Neural cell (in vitro differentiated cells): ENCODE results near the gene LRRC8E. TPM values are rescaled to one million over a fixed set of nuclear protein-coding genes. Genes with fewer than 3 reads are reported as not detected.

ENCODE experiments used
- H2AFZ ChIP-seq: fragments of 200-600, 300-800 bp; sonication (generic), shearing (Covaris generic); 2 replicates; pipeline ENCODE4 v1.6.0; 2014; ENCODE audit warnings: low read depth, mild to moderate bottlenecking, antibody characterized with exemption, low read length, moderate library complexity
- H3F3A ChIP-seq: fragments of 200-600 bp; shearing (Covaris generic); 2 replicates; pipeline ENCODE4 v1.6.1; 2016; ENCODE audit warnings: mild to moderate bottlenecking, moderate library complexity, mixed read lengths, antibody characterized with exemption, low read length; ENCODE audit not compliant: insufficient read depth, poor library complexity, severe bottlenecking
- H3K27ac ChIP-seq: fragments of 200-600, 300-800 bp; sonication (generic), shearing (Covaris generic); 2 replicates; pipeline ENCODE4 v1.5.1; 2014; ENCODE audit warnings: mild to moderate bottlenecking, low read length, moderate library complexity
- H3K27me3 ChIP-seq: fragments of 300-800, 200-600 bp; sonication (generic), shearing (Covaris generic); 2 replicates; pipeline ENCODE4 v1.6.0; 2014; ENCODE audit warnings: mild to moderate bottlenecking, low read depth, low read length, moderate library complexity; ENCODE audit not compliant: insufficient read depth
- H3K36me3 ChIP-seq: fragments of 300-800, 200-600 bp; sonication (generic), shearing (Covaris generic); 2 replicates; pipeline ENCODE4 v1.5.1; 2014; ENCODE audit warnings: mild to moderate bottlenecking, antibody characterized with exemption, low read length, moderate library complexity; ENCODE audit not compliant: insufficient read depth
- H3K4me2 ChIP-seq: fragments of 300-800, 200-600 bp; sonication (generic), shearing (Covaris generic); 2 replicates; pipeline ENCODE4 v1.6.0; 2014; ENCODE audit warnings: mild to moderate bottlenecking, low read length
- H3K4me3 ChIP-seq: fragments of 300-800, 200-600 bp; sonication (generic), shearing (Covaris generic); 2 replicates; pipeline ENCODE4 v1.5.1; 2014; ENCODE audit warnings: mild to moderate bottlenecking, low read length, moderate library complexity
- H3K79me2 ChIP-seq: fragments of 200-600 bp; shearing (Covaris generic); replicated peaks from 2 replicates; pipeline ENCODE4 v1.6.0; 2014; ENCODE audit warnings: mild to moderate bottlenecking, low read length, moderate library complexity; ENCODE audit not compliant: insufficient read depth
- H3K9ac ChIP-seq: fragments of 300-800, 200-600 bp; sonication (generic), shearing (Covaris generic); 2 replicates; pipeline ENCODE4 v1.6.1; 2016; ENCODE audit warnings: mild to moderate bottlenecking, low read length, mixed read lengths
- H3K9me2 ChIP-seq: fragments of 200-600 bp; shearing (Covaris generic); 2 replicates; pipeline ENCODE4 v1.6.1; 2016; ENCODE audit warnings: mild to moderate bottlenecking, low read length, mixed read lengths; ENCODE audit not compliant: insufficient read depth
- H3K9me3 ChIP-seq: fragments of 200-600, 300-800 bp; sonication (generic), shearing (Covaris generic); 2 replicates; pipeline ENCODE4 v1.6.1; 2016; ENCODE audit warnings: mild to moderate bottlenecking, mixed run types, low read length, moderate library complexity, mixed read lengths
- H4K20me1 ChIP-seq: fragments of 200-600 bp; shearing (Covaris generic); 2 replicates; pipeline ENCODE4 v1.6.1; 2016; ENCODE audit warnings: mild to moderate bottlenecking, mixed run types; ENCODE audit not compliant: insufficient read depth
- EP300 ChIP-seq: fragments of 450-650 bp; conservative IDR thresholded peaks from 2 replicates; pipeline ENCODE4 v1.6.1; 2014; ENCODE audit warnings: antibody characterized with exemption, mild to moderate bottlenecking, moderate library complexity; ENCODE audit not compliant: poor library complexity, severe bottlenecking
- EZH2 ChIP-seq: fragments of 200-600, 300-800 bp; shearing (Covaris generic), sonication (generic); IDR thresholded peaks from 2 replicates; pipeline ENCODE4 v1.6.1; 2014; ENCODE audit warnings: antibody characterized with exemption, low read length, borderline replicate concordance, mild to moderate bottlenecking; ENCODE audit not compliant: insufficient read depth, poor library complexity, severe bottlenecking
- MXI1 ChIP-seq: fragments of 450-650 bp; conservative IDR thresholded peaks from 2 replicates; pipeline ENCODE4 v1.6.1; 2014; ENCODE audit warnings: antibody characterized with exemption, mild to moderate bottlenecking; ENCODE audit not compliant: poor library complexity, severe bottlenecking
- POLR2AphosphoS5 ChIP-seq: IDR thresholded peaks from 2 replicates; pipeline ENCODE4 v1.6.1; 2012
- RAD21 ChIP-seq: fragments of 450-650 bp; conservative IDR thresholded peaks from 2 replicates; pipeline ENCODE4 v1.6.1; 2014; ENCODE audit warnings: antibody characterized with exemption, mild to moderate bottlenecking, moderate library complexity
- SMC3 ChIP-seq: fragments of 450-650 bp; conservative IDR thresholded peaks from 2 replicates; pipeline ENCODE4 v1.6.1; 2014; ENCODE audit warnings: antibody characterized with exemption, mild to moderate bottlenecking, moderate library complexity; ENCODE audit not compliant: poor library complexity
- TAF1 ChIP-seq: IDR thresholded peaks from 2 replicates; pipeline ENCODE4 v1.6.1; 2012; ENCODE audit warnings: low read depth
- polyA plus RNA-seq: library from polyadenylated mRNA; depleted of rRNA; stranded (reverse); fragments of >200 nt; gene quantifications from 2 replicates; pipeline ENCODE4 v1.2.3, GENCODE V29; 2014
- TF ChIP-seq, protein P1 (sequence below): IDR thresholded peaks from 2 replicates; pipeline ENCODE4 v1.6.1; 2012; ENCODE audit warnings: borderline replicate concordance
- TF ChIP-seq, protein P2 (sequence below): fragments of 450-650 bp; IDR thresholded peaks from 2 replicates; pipeline ENCODE4 v1.5.1; 2014; ENCODE audit warnings: antibody characterized with exemption, mild to moderate bottlenecking, moderate library complexity; ENCODE audit not compliant: poor library complexity, severe bottlenecking

Gene LRRC8E
- polyA plus RNA-seq, 1 donor from 2014 or later, result not detected

DNA sequence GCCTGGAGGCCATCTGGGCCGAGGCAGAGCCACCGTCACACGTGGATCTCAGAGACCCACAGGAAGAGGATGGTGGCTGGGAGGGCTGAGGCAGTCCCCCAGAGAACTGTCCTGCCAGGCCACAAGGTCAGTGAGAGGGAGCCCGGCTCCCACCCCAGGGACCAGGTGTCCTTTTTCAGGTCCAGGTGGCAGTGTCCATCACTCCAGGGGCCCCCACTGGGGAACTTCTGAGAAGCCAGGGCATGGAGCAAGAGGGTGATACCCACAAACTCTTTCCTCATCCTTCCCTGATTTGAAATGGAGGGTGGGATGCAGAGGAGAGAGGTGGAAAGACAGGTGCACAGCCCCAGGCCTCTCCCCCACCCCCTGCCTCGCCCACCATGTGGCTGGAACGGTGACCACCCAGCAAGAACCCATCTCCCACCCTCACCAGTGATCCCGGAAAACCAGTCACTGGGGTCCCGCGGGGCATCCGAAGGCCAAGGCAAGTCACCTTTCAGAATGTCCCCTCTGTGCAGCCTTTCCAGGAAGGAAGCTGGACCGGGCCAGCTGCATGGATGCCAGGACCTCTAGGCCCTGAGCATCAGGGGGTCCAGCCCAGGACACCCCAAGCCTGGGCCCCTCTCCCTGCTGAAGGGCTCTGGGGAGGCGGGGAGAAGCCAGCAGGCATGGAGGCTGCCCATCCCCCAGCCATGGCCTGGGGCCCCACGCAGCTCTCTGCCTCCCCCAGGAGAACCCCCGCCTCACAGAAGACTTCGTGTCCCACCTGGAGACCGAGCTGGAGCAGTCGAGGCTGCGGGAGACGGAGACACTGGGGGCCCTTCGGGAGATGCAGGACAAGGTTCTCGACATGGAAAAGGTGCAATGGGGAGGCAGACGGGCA is 28.2 kb upstream of the LRRC8E start:
- Histone ChIP-seq H3K9me2 (no peaks in the 10 kb centered on the region), H3K9ac (no peak overlapping the region), H3K27ac (no peak overlapping the region), H4K20me1 (no peaks in the 10 kb centered on the region), H3K36me3 (no peaks in the 10 kb centered on the region), H3K4me3 (no peak overlapping the region), H3K79me2 (no peaks in the 10 kb centered on the region), H3F3A (no peaks in the 10 kb centered on the region), H2AFZ (no peak overlapping the region), H3K4me2 (no peak overlapping the region), H3K9me3 (no peaks in the 10 kb centered on the region), H3K27me3 (no peaks in the 10 kb centered on the region)
- TF ChIP-seq RAD21, result no peak
- TF ChIP-seq, protein P1, sequence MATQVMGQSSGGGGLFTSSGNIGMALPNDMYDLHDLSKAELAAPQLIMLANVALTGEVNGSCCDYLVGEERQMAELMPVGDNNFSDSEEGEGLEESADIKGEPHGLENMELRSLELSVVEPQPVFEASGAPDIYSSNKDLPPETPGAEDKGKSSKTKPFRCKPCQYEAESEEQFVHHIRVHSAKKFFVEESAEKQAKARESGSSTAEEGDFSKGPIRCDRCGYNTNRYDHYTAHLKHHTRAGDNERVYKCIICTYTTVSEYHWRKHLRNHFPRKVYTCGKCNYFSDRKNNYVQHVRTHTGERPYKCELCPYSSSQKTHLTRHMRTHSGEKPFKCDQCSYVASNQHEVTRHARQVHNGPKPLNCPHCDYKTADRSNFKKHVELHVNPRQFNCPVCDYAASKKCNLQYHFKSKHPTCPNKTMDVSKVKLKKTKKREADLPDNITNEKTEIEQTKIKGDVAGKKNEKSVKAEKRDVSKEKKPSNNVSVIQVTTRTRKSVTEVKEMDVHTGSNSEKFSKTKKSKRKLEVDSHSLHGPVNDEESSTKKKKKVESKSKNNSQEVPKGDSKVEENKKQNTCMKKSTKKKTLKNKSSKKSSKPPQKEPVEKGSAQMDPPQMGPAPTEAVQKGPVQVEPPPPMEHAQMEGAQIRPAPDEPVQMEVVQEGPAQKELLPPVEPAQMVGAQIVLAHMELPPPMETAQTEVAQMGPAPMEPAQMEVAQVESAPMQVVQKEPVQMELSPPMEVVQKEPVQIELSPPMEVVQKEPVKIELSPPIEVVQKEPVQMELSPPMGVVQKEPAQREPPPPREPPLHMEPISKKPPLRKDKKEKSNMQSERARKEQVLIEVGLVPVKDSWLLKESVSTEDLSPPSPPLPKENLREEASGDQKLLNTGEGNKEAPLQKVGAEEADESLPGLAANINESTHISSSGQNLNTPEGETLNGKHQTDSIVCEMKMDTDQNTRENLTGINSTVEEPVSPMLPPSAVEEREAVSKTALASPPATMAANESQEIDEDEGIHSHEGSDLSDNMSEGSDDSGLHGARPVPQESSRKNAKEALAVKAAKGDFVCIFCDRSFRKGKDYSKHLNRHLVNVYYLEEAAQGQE, result no peak
- no peak for TF ChIP-seq MXI1
- TF ChIP-seq, protein P2, sequence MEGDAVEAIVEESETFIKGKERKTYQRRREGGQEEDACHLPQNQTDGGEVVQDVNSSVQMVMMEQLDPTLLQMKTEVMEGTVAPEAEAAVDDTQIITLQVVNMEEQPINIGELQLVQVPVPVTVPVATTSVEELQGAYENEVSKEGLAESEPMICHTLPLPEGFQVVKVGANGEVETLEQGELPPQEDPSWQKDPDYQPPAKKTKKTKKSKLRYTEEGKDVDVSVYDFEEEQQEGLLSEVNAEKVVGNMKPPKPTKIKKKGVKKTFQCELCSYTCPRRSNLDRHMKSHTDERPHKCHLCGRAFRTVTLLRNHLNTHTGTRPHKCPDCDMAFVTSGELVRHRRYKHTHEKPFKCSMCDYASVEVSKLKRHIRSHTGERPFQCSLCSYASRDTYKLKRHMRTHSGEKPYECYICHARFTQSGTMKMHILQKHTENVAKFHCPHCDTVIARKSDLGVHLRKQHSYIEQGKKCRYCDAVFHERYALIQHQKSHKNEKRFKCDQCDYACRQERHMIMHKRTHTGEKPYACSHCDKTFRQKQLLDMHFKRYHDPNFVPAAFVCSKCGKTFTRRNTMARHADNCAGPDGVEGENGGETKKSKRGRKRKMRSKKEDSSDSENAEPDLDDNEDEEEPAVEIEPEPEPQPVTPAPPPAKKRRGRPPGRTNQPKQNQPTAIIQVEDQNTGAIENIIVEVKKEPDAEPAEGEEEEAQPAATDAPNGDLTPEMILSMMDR, result no peak
- TF ChIP-seq EP300, result no peak
- TF ChIP-seq EZH2, result no peak
- TF ChIP-seq SMC3, result no peak
- TF ChIP-seq POLR2AphosphoS5, result no peak
- no peak for TF ChIP-seq TAF1

DNA sequence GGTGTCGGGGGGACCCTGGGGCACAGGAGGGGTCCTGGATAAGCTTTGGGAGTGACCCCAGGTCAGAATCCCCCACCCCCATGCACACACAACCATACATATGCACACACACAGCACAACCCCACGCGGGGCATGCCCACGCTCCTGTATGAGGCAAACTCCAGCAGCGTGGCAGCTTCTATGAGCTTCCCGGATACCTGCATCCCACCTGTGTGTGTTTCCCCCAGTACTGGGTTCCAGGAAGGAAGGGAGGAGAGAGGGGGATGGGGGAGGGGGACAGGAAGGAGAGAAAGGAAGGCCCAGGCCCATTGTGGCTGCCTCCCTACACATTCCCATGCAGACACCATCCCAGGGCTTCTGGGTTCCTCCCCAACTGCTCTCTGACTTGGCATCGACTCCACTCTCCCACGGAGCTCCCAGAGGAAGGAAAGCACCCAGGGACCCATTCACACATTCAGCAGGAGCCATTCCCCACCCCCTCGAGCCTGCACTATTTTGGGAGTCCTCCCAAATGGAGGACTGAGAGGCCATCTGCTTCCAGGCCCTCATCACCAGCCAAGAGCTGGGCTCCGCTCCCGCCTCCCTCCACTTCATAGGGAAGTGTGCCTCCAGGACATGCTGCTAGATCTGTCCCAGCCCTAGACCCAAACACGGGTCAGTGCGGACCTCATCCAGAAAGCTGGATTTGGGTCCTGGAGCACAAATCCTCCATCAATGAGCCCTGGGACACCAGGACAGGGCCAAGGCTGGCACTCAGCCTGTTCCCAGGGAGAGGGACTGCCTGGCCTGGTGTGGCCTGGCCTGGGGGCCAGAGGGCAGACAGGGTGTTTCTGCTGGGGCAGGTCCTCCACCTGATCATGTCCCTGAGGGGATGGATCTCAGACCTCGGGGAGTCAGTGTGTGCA is 27.3 kb upstream of the LRRC8E start:
- Histone ChIP-seq H3K9ac (peak overlapping the region; percentile 39), H3K27me3 (no peaks in the 10 kb centered on the region), H3K27ac (no peak overlapping the region), H2AFZ (no peak overlapping the region), H4K20me1 (no peaks in the 10 kb centered on the region), H3K79me2 (no peaks in the 10 kb centered on the region), H3F3A (no peaks in the 10 kb centered on the region), H3K36me3 (no peaks in the 10 kb centered on the region), H3K9me3 (no peaks in the 10 kb centered on the region), H3K4me3 (no peak overlapping the region), H3K9me2 (no peaks in the 10 kb centered on the region), H3K4me2 (no peak overlapping the region)
- TF ChIP-seq EP300 (no peak), MXI1 (no peak)
- TF ChIP-seq, protein P2, result no peak
